Endothelial cell of umbilical vein (primary cell): Measurements from ENCODE around the gene GUCY1A1. TPM values are rescaled to one million over a fixed set of nuclear protein-coding genes. Genes with fewer than 3 reads are reported as not detected.

ENCODE experiments used
- Bru-seq: library from RNA; stranded (reverse); fragments of 400-500 nt; gene quantifications from one replicate; lab custom pipeline; 2021; lab: Mats Ljungman, UMichigan
- BruChase-seq, 2 experiments: library from RNA; stranded (reverse); fragments of 400-500 nt; gene quantifications; one replicate each; lab custom pipeline; 2021; lab: Mats Ljungman, UMichigan
- BruUV-seq: library from RNA; stranded (reverse); fragments of 400-500 nt; replicated peaks from 2 replicates; lab custom pipeline; 2021; lab: Mats Ljungman, UMichigan
- CTCF ChIA-PET: fragments of 300-600, 350-600 bp; sonication (Branson Sonifier 250); formaldehyde crosslinking; loops from one replicate; lab custom pipeline; 2021; ENCODE audit warnings: antibody characterized with exemption, inconsistent platforms; lab: Charles Lee
- POLR2A ChIA-PET: fragments of 300-600, 350-600 bp; sonication (Branson Sonifier 250); formaldehyde crosslinking; loops from one replicate; lab custom pipeline; 2021; ENCODE audit warnings: antibody characterized with exemption, inconsistent platforms; lab: Charles Lee
- DNase-seq: peaks from one replicate; pipeline ENCODE4 v3.0.0-alpha.2; 2011; ENCODE audit warnings: low read depth, low spot score
- FAIRE-seq: peaks from 2 replicates; lab custom pipeline; 2011; peaks lifted over from hg19 to GRCh38; lab: Jason Lieb, UNC
- H2AFZ ChIP-seq: 2 replicates; pipeline ENCODE4 v1.6.0; 2012; ENCODE audit warnings: low read depth, low read length, control low read depth, inconsistent platforms
- H3K27ac ChIP-seq: 2 replicates; pipeline ENCODE4 v1.5.1; 2011; ENCODE audit warnings: low read depth, mild to moderate bottlenecking, control low read depth, low read length, moderate library complexity; ENCODE audit not compliant: insufficient read depth
- H3K27me3 ChIP-seq, 2 experiments: 2 replicates each; pipeline versions ENCODE4 v1.6.0 to v1.6.1; 2011; ENCODE audit warnings: low read length in 2 of 2, mixed read lengths in 1 of 2; ENCODE audit not compliant: control insufficient read depth in 2 of 2, insufficient read depth in 2 of 2
- H3K36me3 ChIP-seq, 2 experiments: 2 replicates in 1 of 2; 3 replicates in 1 of 2; pipeline ENCODE4 v1.5.1; 2011; ENCODE audit warnings: low read length in 2 of 2, mild to moderate bottlenecking in 1 of 2, moderate library complexity in 1 of 2; ENCODE audit not compliant: control insufficient read depth in 2 of 2, insufficient read depth in 2 of 2; ENCODE audit errors: extremely low read depth in 1 of 2
- H3K4me1 ChIP-seq: 3 replicates; pipeline ENCODE4 v1.5.1; 2011; ENCODE audit warnings: mild to moderate bottlenecking, low read length; ENCODE audit not compliant: control insufficient read depth, insufficient read depth; ENCODE audit errors: extremely low read depth
- H3K4me2 ChIP-seq: 2 replicates; pipeline ENCODE4 v1.6.1; 2011; ENCODE audit warnings: low read length, control low read depth, mixed read lengths; ENCODE audit not compliant: insufficient read depth
- H3K4me3 ChIP-seq, 3 experiments: fragments of 200-600 bp in 1 of 3; sonication (generic), shearing (Covaris generic) in 1 of 3; replicated peaks in 1 of 3; 2 replicates each; pipeline ENCODE4 v1.5.1; 2011 to 2016; ENCODE audit warnings: control low read depth in 3 of 3, low read length in 3 of 3, mild to moderate bottlenecking in 2 of 3, inconsistent platforms in 1 of 3, low read depth in 1 of 3, moderate library complexity in 1 of 3; ENCODE audit not compliant: insufficient read depth in 1 of 3
- H3K79me2 ChIP-seq: 2 replicates; pipeline ENCODE4 v1.6.0; 2012; ENCODE audit warnings: low read length, inconsistent platforms; ENCODE audit not compliant: control insufficient read depth, insufficient read depth
- H3K9ac ChIP-seq: replicated peaks from 2 replicates; pipeline ENCODE3; 2011; ENCODE audit warnings: low read length, control low read depth; ENCODE audit not compliant: insufficient read depth; ENCODE audit errors: extremely low read depth
- H3K9me1 ChIP-seq: replicated peaks from 3 replicates; pipeline ENCODE4 v1.6.0; 2011; ENCODE audit warnings: mild to moderate bottlenecking, low read length; ENCODE audit not compliant: control insufficient read depth, insufficient read depth; ENCODE audit errors: extremely low read depth
- H3K9me3 ChIP-seq: replicated peaks from 2 replicates; pipeline ENCODE4 v1.5.1; 2012; ENCODE audit warnings: low read length, inconsistent platforms; ENCODE audit not compliant: control insufficient read depth, insufficient read depth
- H4K20me1 ChIP-seq: replicated peaks from 2 replicates; pipeline ENCODE3; 2011; ENCODE audit warnings: mild to moderate bottlenecking, low read length; ENCODE audit not compliant: control insufficient read depth, insufficient read depth; ENCODE audit errors: extremely low read depth
- EZH2 ChIP-seq: IDR thresholded peaks from 2 replicates; pipeline ENCODE4 v1.6.1; 2012; ENCODE audit warnings: borderline replicate concordance, low read depth, mild to moderate bottlenecking, moderate library complexity, low read length, inconsistent platforms; ENCODE audit not compliant: severe bottlenecking
- FOS ChIP-seq: IDR thresholded peaks from 2 replicates; pipeline ENCODE4 v1.6.1; 2011; ENCODE audit warnings: mild to moderate bottlenecking, low read length, moderate library complexity, borderline replicate concordance; ENCODE audit not compliant: insufficient read depth
- GATA2 ChIP-seq: IDR thresholded peaks from 2 replicates; pipeline ENCODE4 v1.7.0; 2011; ENCODE audit warnings: low read depth, mild to moderate bottlenecking, moderate library complexity, mixed read lengths, low read length; ENCODE audit not compliant: insufficient read length, insufficient read depth
- JUN ChIP-seq: IDR thresholded peaks from 2 replicates; pipeline ENCODE4 v1.6.1; 2011; ENCODE audit warnings: borderline replicate concordance, low read depth; ENCODE audit not compliant: insufficient read length, insufficient read depth
- MYC ChIP-seq: IDR thresholded peaks from one replicate; pipeline ENCODE4 v1.6.1; 2011; ENCODE audit warnings: mild to moderate bottlenecking, low read depth, low read length
- POLR2A ChIP-seq: IDR thresholded peaks from 2 replicates; pipeline ENCODE4 v1.6.1; 2012; ENCODE audit warnings: low read depth, mild to moderate bottlenecking, control low read depth, low read length
- POLR2AphosphoS5 ChIP-seq: IDR thresholded peaks from 2 replicates; pipeline ENCODE4 v1.6.1; 2012; ENCODE audit warnings: low read depth, mild to moderate bottlenecking, control low read depth, low read length, moderate library complexity; ENCODE audit not compliant: insufficient read depth
- dilution Hi-C: fragments of 300-500 bp; cut with MboI; formaldehyde crosslinking; loops from one replicate; pipeline ENCODE4 v1.15.0; 2019; ENCODE audit warnings: low sequenced_read_pairs; ENCODE audit not compliant: extremely low pct_ligation_motif_present
- intact Hi-C: fragments of 100-400 bp; cut with micrococcal nuclease; formaldehyde crosslinking; loops from one replicate; pipeline ENCODE4 v1.10.0; 2022
- long read RNA-seq: library from polyadenylated mRNA; stranded (forward); transcript quantifications from one replicate; pipeline ENCODE4 v2.0.0, GENCODE V29; 2021
- polyA minus RNA-seq, 3 experiments: library from RNA; depleted of rRNA, polyadenylated mRNA; stranded (reverse); fragments of >200 nt; gene quantifications; 1 replicate in 1 of 3; 2 replicates in 2 of 3; pipeline ENCODE4 v1.2.3, GENCODE V29; 2011
- polyA plus RNA-seq, 4 experiments: library from polyadenylated mRNA; depleted of rRNA in 3 of 4; stranded (reverse) in 3 of 4; unstranded in 1 of 4; fragments of >200 nt; gene quantifications; 2 replicates each; pipeline versions ENCODE4 v1.2.1 to v1.2.3, GENCODE V29; 2011 to 2012; ENCODE audit warnings: missing spikeins in 1 of 4
- total RNA-seq: library from RNA; stranded (reverse); gene quantifications from 2 replicates; pipeline ENCODE4 v1.2.3, GENCODE V29; 2021
- TF ChIP-seq, protein P1 (sequence below): IDR thresholded peaks from 2 replicates; pipeline ENCODE4 v1.6.1; 2011; ENCODE audit not compliant: insufficient read depth, insufficient read length
- TF ChIP-seq, protein P2 (sequence below), 2 donors: IDR thresholded peaks; 1 replicate in 1 of 2; 2 replicates in 1 of 2; pipeline ENCODE4 v1.5.1; 2011; ENCODE audit warnings: low read length in 2 of 2, mild to moderate bottlenecking in 2 of 2, moderate library complexity in 2 of 2, control low read depth in 1 of 2, inconsistent platforms in 1 of 2, low read depth in 1 of 2; ENCODE audit not compliant: insufficient read depth in 1 of 2; ENCODE audit errors: extremely low read depth in 1 of 2

The GUCY1A1 gene, protein sequence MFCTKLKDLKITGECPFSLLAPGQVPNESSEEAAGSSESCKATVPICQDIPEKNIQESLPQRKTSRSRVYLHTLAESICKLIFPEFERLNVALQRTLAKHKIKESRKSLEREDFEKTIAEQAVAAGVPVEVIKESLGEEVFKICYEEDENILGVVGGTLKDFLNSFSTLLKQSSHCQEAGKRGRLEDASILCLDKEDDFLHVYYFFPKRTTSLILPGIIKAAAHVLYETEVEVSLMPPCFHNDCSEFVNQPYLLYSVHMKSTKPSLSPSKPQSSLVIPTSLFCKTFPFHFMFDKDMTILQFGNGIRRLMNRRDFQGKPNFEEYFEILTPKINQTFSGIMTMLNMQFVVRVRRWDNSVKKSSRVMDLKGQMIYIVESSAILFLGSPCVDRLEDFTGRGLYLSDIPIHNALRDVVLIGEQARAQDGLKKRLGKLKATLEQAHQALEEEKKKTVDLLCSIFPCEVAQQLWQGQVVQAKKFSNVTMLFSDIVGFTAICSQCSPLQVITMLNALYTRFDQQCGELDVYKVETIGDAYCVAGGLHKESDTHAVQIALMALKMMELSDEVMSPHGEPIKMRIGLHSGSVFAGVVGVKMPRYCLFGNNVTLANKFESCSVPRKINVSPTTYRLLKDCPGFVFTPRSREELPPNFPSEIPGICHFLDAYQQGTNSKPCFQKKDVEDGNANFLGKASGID
- 4.4 and 7.5 TPM in 2 replicates for total RNA-seq
- polyA plus RNA-seq, result 1.2 and 1.3 TPM in 2 replicates
- 0.71 and 0.90 TPM in 2 replicates for polyA plus RNA-seq (2011; cell fraction: cytosol; rRNA removed)
- 1.2 and 2.3 TPM in 2 replicates for polyA plus RNA-seq (2011; cell fraction: nucleus; rRNA removed)
- 0.05 TPM in 1 of 2 replicates, not detected in the other for polyA plus RNA-seq (2012)
- polyA minus RNA-seq, result 2.4 and 3.8 TPM in 2 replicates
- polyA minus RNA-seq (2011; cell fraction: cytosol; rRNA and poly(A)+ RNA removed), result not detected
- polyA minus RNA-seq (2011; cell fraction: nucleus; rRNA and poly(A)+ RNA removed), result 2.6 and 3.8 TPM in 2 replicates
- percentile 42 among the genes with signal in this experiment for Bru-seq, nascent RNA
- percentile 44 among the genes with signal in this experiment for BruChase-seq, experiment 1, labeled RNA remaining after a 6-hour chase
- percentile 45 among the genes with signal in this experiment for BruChase-seq, experiment 2, labeled RNA remaining after a 2-hour chase
- long read RNA-seq, full-length matches to known transcripts, result 4 of 18 reads
- long read RNA-seq, partial matches to known transcripts, result 3 of 18 reads
- long read RNA-seq, other reads (novel, unspliced or antisense), result 11 of 18 reads

DNA sequence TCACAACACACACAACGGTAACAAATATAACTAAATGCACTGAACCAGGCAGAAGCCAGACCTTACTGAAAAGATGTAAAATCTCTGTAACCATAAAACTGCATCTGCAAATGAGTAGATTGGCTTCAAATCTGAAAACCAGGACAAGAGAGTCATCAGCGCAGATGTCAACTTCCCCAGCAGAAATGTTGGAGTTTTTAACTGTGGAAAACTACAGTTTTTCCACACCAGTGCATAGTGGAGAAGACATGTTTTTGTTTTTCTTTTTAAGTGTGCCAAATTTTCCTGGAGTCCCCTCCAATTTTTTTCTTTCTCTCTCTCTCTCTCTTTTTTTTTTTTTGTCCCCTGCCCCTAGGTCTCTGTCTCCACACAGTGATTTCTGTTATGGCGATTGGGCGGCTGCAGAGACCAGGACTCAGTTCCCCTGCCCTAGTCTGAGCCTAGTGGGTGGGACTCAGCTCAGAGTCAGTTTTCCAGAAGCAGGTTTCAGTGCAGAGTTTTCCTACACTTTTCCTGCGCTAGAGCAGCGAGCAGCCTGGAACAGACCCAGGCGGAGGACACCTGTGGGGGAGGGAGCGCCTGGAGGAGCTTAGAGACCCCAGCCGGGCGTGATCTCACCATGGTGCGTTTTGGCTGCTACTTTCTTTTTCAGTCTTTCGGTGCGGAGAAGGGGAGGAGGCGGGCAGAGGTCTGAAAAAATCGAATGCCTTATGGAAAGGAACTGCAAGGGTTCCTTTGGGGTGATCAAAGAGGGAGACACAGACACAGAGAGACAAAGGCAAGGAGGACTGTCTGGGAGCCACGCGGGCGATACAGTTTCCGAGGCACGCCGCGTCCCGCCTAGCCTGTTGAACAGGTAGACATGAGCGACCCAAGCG lies at the start of gene GUCY1A1:
TSS of gene GUCY1A1 (plus strand) at position 505 of the 878 bp plus-strand sequence. CDS start 30,020 bp downstream, outside the sequence.
- POLR2A ChIA-PET, result no interaction called here
- BruUV-seq, result no TSS peak
- H3K9me3 ChIP-seq, result no peaks in the 10 kb centered on the region

More for the DNA sequence above, at the start of gene GUCY1A1:
- FAIRE-seq, result peak; percentile 24
- intact Hi-C loops (loop anchor here (2.0 kb wide), 4 partner anchors 38 to 224 kb away; no protein-coding TSS in a partner anchor), dilution Hi-C loops (no loop called here)
- H3K79me2 ChIP-seq, result no peaks in the 10 kb centered on the region
- no peak within 1 kb of the TSS for H3K27ac ChIP-seq
- CTCF ChIA-PET, result interaction anchor here (1.1 to 2.4 kb wide), 5 partner anchors 12 to 138 kb away, joined by 3 to 14 read pairs (median 3); no protein-coding TSS in a partner anchor
- H3K4me2 ChIP-seq, result peak within 1 kb of the TSS; percentile 88
- H4K20me1 ChIP-seq, result no peaks in the 10 kb centered on the region
- peaks cover 12 to 16% of the 10 kb centered on the region in 2 experiments for H3K27me3 ChIP-seq
- H3K9me1 ChIP-seq, result no peaks in the 10 kb centered on the region
- DNase-seq, result peak; percentile 61
- no peaks in the 10 kb centered on the region for H3K36me3 ChIP-seq
- peak within 1 kb of the TSS; percentile 72 for H2AFZ ChIP-seq
- peak within 1 kb of the TSS; percentile 44 for H3K9ac ChIP-seq
- H3K4me3 ChIP-seq, result peak within 1 kb of the TSS; percentile 39 to 83 (median 46)
- TF ChIP-seq MYC (no peak), EZH2 (no peak), POLR2A (no peak), GATA2 (no peak), JUN (no peak), FOS (no peak), POLR2AphosphoS5 (no peak)
- TF ChIP-seq, protein P1, sequence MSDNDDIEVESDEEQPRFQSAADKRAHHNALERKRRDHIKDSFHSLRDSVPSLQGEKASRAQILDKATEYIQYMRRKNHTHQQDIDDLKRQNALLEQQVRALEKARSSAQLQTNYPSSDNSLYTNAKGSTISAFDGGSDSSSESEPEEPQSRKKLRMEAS, result no peak
- TF ChIP-seq, protein P2, sequence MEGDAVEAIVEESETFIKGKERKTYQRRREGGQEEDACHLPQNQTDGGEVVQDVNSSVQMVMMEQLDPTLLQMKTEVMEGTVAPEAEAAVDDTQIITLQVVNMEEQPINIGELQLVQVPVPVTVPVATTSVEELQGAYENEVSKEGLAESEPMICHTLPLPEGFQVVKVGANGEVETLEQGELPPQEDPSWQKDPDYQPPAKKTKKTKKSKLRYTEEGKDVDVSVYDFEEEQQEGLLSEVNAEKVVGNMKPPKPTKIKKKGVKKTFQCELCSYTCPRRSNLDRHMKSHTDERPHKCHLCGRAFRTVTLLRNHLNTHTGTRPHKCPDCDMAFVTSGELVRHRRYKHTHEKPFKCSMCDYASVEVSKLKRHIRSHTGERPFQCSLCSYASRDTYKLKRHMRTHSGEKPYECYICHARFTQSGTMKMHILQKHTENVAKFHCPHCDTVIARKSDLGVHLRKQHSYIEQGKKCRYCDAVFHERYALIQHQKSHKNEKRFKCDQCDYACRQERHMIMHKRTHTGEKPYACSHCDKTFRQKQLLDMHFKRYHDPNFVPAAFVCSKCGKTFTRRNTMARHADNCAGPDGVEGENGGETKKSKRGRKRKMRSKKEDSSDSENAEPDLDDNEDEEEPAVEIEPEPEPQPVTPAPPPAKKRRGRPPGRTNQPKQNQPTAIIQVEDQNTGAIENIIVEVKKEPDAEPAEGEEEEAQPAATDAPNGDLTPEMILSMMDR (IDR thresholded peaks at IDR 0.05; ENCODE audit: extremely low read depth in 1 of 2, insufficient read depth in 1 of 2, low read depth in 1 of 2, low read length in 2 of 2), result no peak
- peaks cover 19% of the 10 kb centered on the region for H3K4me1 ChIP-seq
